Endometrial microvascular endothelial cells (primary cell): ENCODE measurements around the gene ZNF264. TPM values are rescaled to one million over a fixed set of nuclear protein-coding genes. Genes with fewer than 3 reads are reported as not detected.
"Not testable (repeated sequence)": the region's sequence is repeated elsewhere in the genome, so short reads cannot be mapped to it uniquely, and the experiment has no call there.

ENCODE experiments used
- in situ Hi-C: cut with HindIII; loops from 2 replicates; pipeline ENCODE4 v1.10.0; 2017; ENCODE audit warnings: low sequenced_read_pairs, low pct_unique_long_range_greater_than_20kb; ENCODE audit errors: inconsistent ontology term
- total RNA-seq: library from RNA; depleted of rRNA; stranded (reverse); fragments of >200 nt; gene quantifications from one replicate; pipeline ENCODE4 v1.2.3, GENCODE V29; 2015; ENCODE audit errors: inconsistent ontology term

ZNF264 gene
- total RNA-seq, 1 donor from 2014 or later = 13.4 TPM

GRCh38 chr19:57241176-57241575 lies 49.9 kb downstream of the ZNF264 start:
- in situ Hi-C loops = no loop called here

- in situ Hi-C loops = no loop called here
Measured at GRCh38 chr19:57242821-57243220, 51.5 kb downstream of the ZNF264 start.

- in situ Hi-C loops = no loop called here
Measured at GRCh38 chr19:57244513-57244912, 53.2 kb downstream of the ZNF264 start.

GRCh38 chr19:57245066-57245465 lies 53.8 kb downstream of the ZNF264 start:
- in situ Hi-C loops = no loop called here

DNA sequence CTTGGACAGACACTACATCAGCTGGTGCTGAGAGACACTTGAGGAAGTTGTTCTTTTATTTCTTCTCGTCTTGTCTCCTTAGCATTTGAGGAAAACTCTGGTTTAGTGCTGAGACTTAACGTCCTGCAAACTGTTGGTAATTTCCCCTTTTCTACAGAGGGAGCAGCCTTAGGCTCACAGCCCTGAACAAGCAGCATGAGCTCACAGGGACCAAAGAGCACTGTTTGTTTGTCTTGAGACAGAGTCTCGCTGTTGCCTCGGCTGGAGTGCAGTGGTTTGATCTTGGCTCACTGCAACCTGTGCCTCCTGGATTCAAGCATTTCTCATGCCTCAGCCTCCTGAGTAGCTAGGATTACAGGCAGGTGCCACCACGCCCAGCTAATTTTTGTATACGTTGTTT lies 54.7 kb downstream of the ZNF264 start:
- in situ Hi-C loops = no loop called here

GRCh38 chr19:57248646-57249045 lies 57.3 kb downstream of the ZNF264 start:
- in situ Hi-C loops = no loop called here

- in situ Hi-C loops = no loop called here
Measured at GRCh38 chr19:57249329-57249728, 58.0 kb downstream of the ZNF264 start.

DNA sequence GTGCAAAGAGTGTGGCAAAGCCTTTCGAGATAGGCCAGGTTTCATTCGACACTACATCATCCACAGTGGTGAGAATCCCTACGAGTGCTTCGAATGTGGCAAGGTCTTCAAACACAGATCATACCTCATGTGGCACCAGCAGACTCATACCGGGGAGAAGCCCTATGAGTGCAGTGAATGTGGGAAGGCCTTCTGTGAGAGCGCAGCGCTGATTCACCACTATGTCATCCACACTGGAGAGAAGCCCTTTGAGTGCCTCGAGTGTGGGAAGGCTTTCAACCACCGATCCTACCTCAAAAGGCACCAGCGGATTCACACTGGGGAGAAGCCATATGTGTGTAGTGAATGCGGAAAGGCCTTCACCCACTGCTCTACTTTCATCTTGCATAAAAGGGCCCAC lies 62.5 kb downstream of the ZNF264 start:
- in situ Hi-C loops = not testable (repeated sequence)

- in situ Hi-C loops = no loop called here
Measured at GRCh38 chr19:57262044-57262443, 70.7 kb downstream of the ZNF264 start.

DNA sequence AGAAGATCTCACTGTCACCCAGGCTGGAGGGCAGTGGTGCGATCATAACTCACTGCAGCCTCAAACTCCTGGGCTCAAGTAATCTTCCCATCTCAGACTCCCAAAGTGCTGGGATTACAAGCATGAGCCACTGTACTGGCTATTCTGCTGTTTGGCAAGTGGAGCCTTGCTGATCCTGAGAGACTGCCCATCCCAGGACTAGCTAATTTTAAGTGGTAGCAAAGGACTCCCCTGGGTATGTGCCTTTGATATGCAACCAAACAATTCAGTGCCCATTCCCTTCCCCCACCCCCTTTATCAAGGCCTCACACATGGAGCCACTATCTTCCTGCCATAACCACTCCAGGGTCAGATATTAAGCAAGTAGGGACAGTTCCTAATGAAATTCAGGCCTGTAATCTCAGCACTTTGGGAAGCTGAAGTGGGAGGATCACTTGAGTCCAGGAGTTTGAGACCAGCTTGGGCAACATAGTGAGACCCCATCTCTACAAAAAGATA lies 72.0 kb downstream of the ZNF264 start:
- in situ Hi-C loops = no loop called here

GRCh38 chr19:57267291-57267690 lies 76.0 kb downstream of the ZNF264 start:
- in situ Hi-C loops = no loop called here

- in situ Hi-C loops = no loop called here
Measured at GRCh38 chr19:57269515-57270250, 78.4 kb downstream of the ZNF264 start.

- in situ Hi-C loops = no loop called here
Measured at GRCh38 chr19:57271280-57271679, 80.0 kb downstream of the ZNF264 start.

Other genes starting within 250 kb of the ZNF264 start
- not detected for gene USP29, start 71.5 kb upstream of the ZNF264 start, total RNA-seq
- not detected for gene ZIM3, start 46.3 kb upstream of the ZNF264 start, total RNA-seq
- gene DUXA, start 24.0 kb upstream of the ZNF264 start, total RNA-seq = not detected
- gene AURKC, start 39.5 kb downstream of the ZNF264 start, total RNA-seq = not detected
- 4.6 TPM for gene ZNF805, start 49.1 kb downstream of the ZNF264 start, total RNA-seq
- 13.5 TPM for gene ZNF460, start 89.0 kb downstream of the ZNF264 start, total RNA-seq
- 6.8 TPM for gene ZNF543, start 129.0 kb downstream of the ZNF264 start, total RNA-seq
- gene ZNF304, start 159.8 kb downstream of the ZNF264 start, total RNA-seq = 5.2 TPM
- 12.8 TPM for gene TRAPPC2B, start 172.1 kb downstream of the ZNF264 start, total RNA-seq
- 2.1 TPM for gene ZNF547, start 172.1 kb downstream of the ZNF264 start, total RNA-seq
- 7.5 TPM for gene ZNF548, start 198.4 kb downstream of the ZNF264 start, total RNA-seq
- gene ZNF17, start 219.7 kb downstream of the ZNF264 start, total RNA-seq = 4.5 TPM
- 6.3 TPM for gene ZNF749, start 243.8 kb downstream of the ZNF264 start, total RNA-seq